Measurements from ENCODE around the gene RPGR. TPM values are rescaled to one million over a fixed set of nuclear protein-coding genes. Genes with fewer than 3 reads are reported as not detected.

RPGR gene
- total and polyA plus RNA-seq, 9 of the 15 experiments (the other 6 are each of a cell fraction or from before 2014, with no cell fraction given) = 2.1 to 7.9 (median 5.7) TPM

DNA sequence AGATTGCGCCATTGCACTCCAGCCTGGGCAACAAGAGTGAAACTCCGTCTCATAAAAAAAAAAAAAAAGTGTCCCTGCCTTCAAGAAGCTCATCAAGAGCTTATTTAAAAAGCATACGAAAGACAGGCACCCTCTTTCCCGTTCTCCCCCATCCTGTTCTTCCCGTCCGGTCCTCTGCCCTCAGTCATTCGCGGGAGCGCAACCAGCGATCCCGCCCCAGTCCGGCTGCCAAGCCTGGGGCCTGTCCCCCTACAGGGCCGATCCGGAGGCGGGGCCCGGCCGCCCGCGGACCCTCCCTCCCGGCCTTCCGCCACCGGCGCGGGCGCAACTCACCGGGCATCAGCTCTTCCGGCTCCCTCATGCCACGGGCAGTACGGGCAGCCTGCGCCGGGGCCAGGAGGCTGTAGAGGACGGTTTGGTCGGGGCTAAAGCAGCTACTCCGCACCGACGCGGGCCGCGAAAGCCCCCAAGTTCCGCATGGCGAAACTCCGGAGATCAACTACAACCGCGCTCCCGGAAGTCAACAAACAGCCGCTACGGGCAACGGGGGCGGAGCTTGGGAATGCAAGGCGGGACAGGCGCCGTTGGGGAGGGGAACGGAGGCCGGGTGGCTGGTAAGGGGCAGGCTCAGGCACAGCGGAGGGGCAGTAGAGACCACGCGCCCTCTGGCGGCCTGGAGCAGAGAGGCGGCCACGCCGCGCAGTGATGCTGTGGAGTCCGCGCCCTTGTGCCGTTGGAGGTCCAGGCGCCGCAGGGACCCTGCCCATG is at the start of gene RPGR (continued):
- TF ChIP-seq, protein P1, sequence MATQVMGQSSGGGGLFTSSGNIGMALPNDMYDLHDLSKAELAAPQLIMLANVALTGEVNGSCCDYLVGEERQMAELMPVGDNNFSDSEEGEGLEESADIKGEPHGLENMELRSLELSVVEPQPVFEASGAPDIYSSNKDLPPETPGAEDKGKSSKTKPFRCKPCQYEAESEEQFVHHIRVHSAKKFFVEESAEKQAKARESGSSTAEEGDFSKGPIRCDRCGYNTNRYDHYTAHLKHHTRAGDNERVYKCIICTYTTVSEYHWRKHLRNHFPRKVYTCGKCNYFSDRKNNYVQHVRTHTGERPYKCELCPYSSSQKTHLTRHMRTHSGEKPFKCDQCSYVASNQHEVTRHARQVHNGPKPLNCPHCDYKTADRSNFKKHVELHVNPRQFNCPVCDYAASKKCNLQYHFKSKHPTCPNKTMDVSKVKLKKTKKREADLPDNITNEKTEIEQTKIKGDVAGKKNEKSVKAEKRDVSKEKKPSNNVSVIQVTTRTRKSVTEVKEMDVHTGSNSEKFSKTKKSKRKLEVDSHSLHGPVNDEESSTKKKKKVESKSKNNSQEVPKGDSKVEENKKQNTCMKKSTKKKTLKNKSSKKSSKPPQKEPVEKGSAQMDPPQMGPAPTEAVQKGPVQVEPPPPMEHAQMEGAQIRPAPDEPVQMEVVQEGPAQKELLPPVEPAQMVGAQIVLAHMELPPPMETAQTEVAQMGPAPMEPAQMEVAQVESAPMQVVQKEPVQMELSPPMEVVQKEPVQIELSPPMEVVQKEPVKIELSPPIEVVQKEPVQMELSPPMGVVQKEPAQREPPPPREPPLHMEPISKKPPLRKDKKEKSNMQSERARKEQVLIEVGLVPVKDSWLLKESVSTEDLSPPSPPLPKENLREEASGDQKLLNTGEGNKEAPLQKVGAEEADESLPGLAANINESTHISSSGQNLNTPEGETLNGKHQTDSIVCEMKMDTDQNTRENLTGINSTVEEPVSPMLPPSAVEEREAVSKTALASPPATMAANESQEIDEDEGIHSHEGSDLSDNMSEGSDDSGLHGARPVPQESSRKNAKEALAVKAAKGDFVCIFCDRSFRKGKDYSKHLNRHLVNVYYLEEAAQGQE (IDR thresholded peaks at IDR 0.05; ENCODE audit: borderline replicate concordance) = peak; percentile 53
- TF ChIP-seq, protein P1 (CRISPR knock-in tag; IDR thresholded peaks at IDR 0.05; ENCODE audit: low read depth) = no peak
- TF ChIP-seq MAFG (tag; conservative IDR thresholded peaks at IDR 0.05) (no peak), ZNF263 (CRISPR knock-in tag; IDR thresholded peaks at IDR 0.05; ENCODE audit: borderline replicate concordance) (no peak), SMARCA5 (IDR thresholded peaks at IDR 0.05) (no peak), MYNN (IDR thresholded peaks at IDR 0.05) (0 out of 2 replicates have a peak, but pooled peaks have one; percentile 23), MYNN (CRISPR knock-in tag; IDR thresholded peaks at IDR 0.05) (no peak), SOX6 (IDR thresholded peaks at IDR 0.05) (0 out of 2 replicates have a peak, but pooled peaks have one; percentile 10), BRD4 (IDR thresholded peaks at IDR 0.05) (no peak)
- TF ChIP-seq, protein P2, sequence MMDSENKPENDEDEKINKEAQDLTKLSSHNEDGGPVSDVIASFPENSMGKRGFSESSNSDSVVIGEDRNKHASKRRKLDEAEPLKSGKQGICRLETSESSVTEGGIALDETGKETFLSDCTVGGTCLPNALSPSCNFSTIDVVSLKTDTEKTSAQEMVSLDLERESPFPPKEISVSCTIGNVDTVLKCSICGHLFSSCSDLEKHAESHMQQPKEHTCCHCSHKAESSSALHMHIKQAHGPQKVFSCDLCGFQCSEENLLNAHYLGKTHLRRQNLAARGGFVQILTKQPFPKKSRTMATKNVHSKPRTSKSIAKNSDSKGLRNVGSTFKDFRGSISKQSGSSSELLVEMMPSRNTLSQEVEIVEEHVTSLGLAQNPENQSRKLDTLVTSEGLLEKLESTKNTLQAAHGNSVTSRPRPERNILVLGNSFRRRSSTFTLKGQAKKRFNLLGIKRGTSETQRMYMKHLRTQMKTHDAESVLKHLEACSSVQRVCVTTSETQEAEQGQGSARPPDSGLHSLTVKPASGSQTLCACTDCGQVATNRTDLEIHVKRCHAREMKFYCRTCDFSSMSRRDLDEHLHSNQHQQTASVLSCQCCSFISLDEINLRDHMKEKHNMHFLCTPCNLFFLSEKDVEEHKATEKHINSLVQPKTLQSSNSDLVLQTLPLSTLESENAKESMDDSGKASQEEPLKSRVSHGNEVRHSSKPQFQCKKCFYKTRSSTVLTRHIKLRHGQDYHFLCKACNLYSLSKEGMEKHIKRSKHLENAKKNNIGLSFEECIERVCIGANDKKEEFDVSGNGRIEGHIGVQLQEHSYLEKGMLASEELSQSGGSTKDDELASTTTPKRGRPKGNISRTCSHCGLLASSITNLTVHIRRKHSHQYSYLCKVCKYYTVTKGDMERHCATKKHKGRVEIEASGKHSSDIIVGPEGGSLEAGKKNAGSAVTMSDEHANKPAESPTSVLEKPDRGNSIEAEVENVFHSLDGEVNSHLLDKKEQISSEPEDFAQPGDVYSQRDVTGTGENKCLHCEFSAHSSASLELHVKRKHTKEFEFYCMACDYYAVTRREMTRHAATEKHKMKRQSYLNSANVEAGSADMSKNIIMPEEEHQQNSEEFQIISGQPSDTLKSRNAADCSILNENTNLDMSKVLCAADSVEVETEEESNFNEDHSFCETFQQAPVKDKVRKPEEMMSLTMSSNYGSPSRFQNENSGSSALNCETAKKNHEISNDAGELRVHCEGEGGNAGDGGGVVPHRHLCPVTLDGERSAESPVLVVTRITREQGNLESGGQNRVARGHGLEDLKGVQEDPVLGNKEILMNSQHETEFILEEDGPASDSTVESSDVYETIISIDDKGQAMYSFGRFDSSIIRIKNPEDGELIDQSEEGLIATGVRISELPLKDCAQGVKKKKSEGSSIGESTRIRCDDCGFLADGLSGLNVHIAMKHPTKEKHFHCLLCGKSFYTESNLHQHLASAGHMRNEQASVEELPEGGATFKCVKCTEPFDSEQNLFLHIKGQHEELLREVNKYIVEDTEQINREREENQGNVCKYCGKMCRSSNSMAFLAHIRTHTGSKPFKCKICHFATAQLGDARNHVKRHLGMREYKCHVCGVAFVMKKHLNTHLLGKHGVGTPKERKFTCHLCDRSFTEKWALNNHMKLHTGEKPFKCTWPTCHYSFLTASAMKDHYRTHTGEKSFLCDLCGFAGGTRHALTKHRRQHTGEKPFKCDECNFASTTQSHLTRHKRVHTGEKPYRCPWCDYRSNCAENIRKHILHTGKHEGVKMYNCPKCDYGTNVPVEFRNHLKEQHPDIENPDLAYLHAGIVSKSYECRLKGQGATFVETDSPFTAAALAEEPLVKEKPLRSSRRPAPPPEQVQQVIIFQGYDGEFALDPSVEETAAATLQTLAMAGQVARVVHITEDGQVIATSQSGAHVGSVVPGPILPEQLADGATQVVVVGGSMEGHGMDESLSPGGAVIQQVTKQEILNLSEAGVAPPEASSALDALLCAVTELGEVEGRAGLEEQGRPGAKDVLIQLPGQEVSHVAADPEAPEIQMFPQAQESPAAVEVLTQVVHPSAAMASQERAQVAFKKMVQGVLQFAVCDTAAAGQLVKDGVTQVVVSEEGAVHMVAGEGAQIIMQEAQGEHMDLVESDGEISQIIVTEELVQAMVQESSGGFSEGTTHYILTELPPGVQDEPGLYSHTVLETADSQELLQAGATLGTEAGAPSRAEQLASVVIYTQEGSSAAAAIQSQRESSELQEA (IDR thresholded peaks at IDR 0.05; ENCODE audit: low read depth) = peak; percentile 93
